WTC11 (cell line): Measurements from ENCODE around the gene AMOTL1. TPM values are rescaled to one million over a fixed set of nuclear protein-coding genes. Genes with fewer than 3 reads are reported as not detected.

Experiments
- ATAC-seq: fragments of 200-7000 bp; cut with Tn5 transposase; 2 replicates; pipeline ENCODE4 v1.10.0; 2021; ENCODE audit warnings: mild to moderate bottlenecking, moderate library complexity
- CTCF ChIA-PET: fragments of 300-600 bp; sonication (Branson Sonifier 250); formaldehyde crosslinking; loops from one replicate; lab custom pipeline; 2021; ENCODE audit warnings: antibody characterized with exemption; lab: Charles Lee
- POLR2A ChIA-PET: fragments of 350-600 bp; sonication (Branson Sonifier 250); formaldehyde crosslinking; loops from one replicate; lab custom pipeline; 2021; ENCODE audit warnings: antibody characterized with exemption; lab: Charles Lee
- DNase-seq: peaks from one replicate; pipeline ENCODE4 v3.0.0; 2021; ENCODE audit warnings: low spot score
- H3K27ac Mint-ChIP-seq: 2 replicates; pipeline ENCODE4 v1.8.0; 2021; ENCODE audit warnings: mixed read lengths
- H3K27me3 Mint-ChIP-seq: 2 replicates; pipeline ENCODE4 v1.8.0; 2021; ENCODE audit warnings: low read depth, mild to moderate bottlenecking, moderate library complexity, mixed read lengths
- H3K36me3 Mint-ChIP-seq: 2 replicates; pipeline ENCODE4 v1.8.0; 2021; ENCODE audit warnings: mixed read lengths
- H3K4me1 Mint-ChIP-seq: 2 replicates; pipeline ENCODE4 v1.8.0; 2022; ENCODE audit warnings: mixed read lengths
- H3K4me3 Mint-ChIP-seq: 2 replicates; pipeline ENCODE4 v1.8.0; 2021; ENCODE audit warnings: mild to moderate bottlenecking, moderate library complexity, mixed read lengths
- H3K9me3 Mint-ChIP-seq: 2 replicates; pipeline ENCODE4 v1.8.0; 2021; ENCODE audit warnings: mixed read lengths
- ATF3 ChIP-seq: sonication (generic); formaldehyde crosslinking; conservative IDR thresholded peaks from 2 replicates; pipeline ENCODE4 v1.8.1; 2022; ENCODE audit warnings: mild to moderate bottlenecking, missing genetic modification reagents
- CREB1 ChIP-seq: sonication (generic); formaldehyde crosslinking; IDR thresholded peaks from 2 replicates; pipeline ENCODE4 v1.8.0; 2023; ENCODE audit warnings: mild to moderate bottlenecking, missing genetic modification reagents
- ETV6 ChIP-seq: sonication (generic); formaldehyde crosslinking; IDR thresholded peaks from 2 replicates; pipeline ENCODE4 v1.8.1; 2022; ENCODE audit warnings: mild to moderate bottlenecking, missing genetic modification reagents
- FOXJ3 ChIP-seq: sonication (generic); formaldehyde crosslinking; IDR thresholded peaks from 2 replicates; pipeline ENCODE4 v1.9.0; 2021; ENCODE audit warnings: missing genetic modification reagents, mild to moderate bottlenecking, borderline replicate concordance
- GRHL2 ChIP-seq: fragments of 250-450 bp; sonication (Bioruptor Pico); IDR thresholded peaks from 2 replicates; pipeline ENCODE4 v1.8.0; 2022; ENCODE audit warnings: mild to moderate bottlenecking, moderate library complexity; ENCODE audit not compliant: insufficient replicate concordance, severe bottlenecking
- HMGXB4 ChIP-seq: sonication (generic); formaldehyde crosslinking; IDR thresholded peaks from 2 replicates; pipeline ENCODE4 v1.8.1; 2023; ENCODE audit warnings: mild to moderate bottlenecking, moderate library complexity, missing genetic modification reagents
- MXD4 ChIP-seq: fragments of 250-450 bp; sonication (Bioruptor Pico); IDR thresholded peaks from 2 replicates; pipeline ENCODE4 v1.8.0; 2021; ENCODE audit warnings: mild to moderate bottlenecking, moderate library complexity, borderline replicate concordance
- NFATC4 ChIP-seq: fragments of 250-450 bp; sonication (Bioruptor Pico); IDR thresholded peaks from 2 replicates; pipeline ENCODE4 v1.9.0; 2021; ENCODE audit warnings: mild to moderate bottlenecking
- NR1H2 ChIP-seq: sonication (generic); formaldehyde crosslinking; IDR thresholded peaks from 2 replicates; pipeline ENCODE4 v1.9.0; 2021; ENCODE audit warnings: mild to moderate bottlenecking, moderate library complexity, missing genetic modification reagents
- NR2C2 ChIP-seq: sonication (generic); formaldehyde crosslinking; IDR thresholded peaks from 2 replicates; pipeline ENCODE4 v1.8.0; 2022; ENCODE audit warnings: mild to moderate bottlenecking, missing genetic modification reagents
- PRRX2 ChIP-seq: fragments of 250-450 bp; sonication (Bioruptor Pico); IDR thresholded peaks from 2 replicates; pipeline ENCODE4 v1.8.0; 2021; ENCODE audit warnings: mild to moderate bottlenecking
- RELA ChIP-seq: sonication (generic); formaldehyde crosslinking; IDR thresholded peaks from 2 replicates; pipeline ENCODE4 v1.8.1; 2022; ENCODE audit warnings: missing genetic modification reagents, mild to moderate bottlenecking, borderline replicate concordance
- RORB ChIP-seq: fragments of 250-450 bp; sonication (Bioruptor Pico); IDR thresholded peaks from 2 replicates; pipeline ENCODE4 v1.9.0; 2021; ENCODE audit warnings: mild to moderate bottlenecking
- SMAD3 ChIP-seq: sonication (generic); formaldehyde crosslinking; IDR thresholded peaks from 2 replicates; pipeline ENCODE4 v1.8.0; 2022; ENCODE audit warnings: missing genetic modification reagents, mild to moderate bottlenecking, borderline replicate concordance
- TEAD1 ChIP-seq: sonication (generic); formaldehyde crosslinking; IDR thresholded peaks from 2 replicates; pipeline ENCODE4 v1.8.0; 2022; ENCODE audit warnings: mild to moderate bottlenecking, missing genetic modification reagents
- TP53 ChIP-seq: sonication (generic); formaldehyde crosslinking; IDR thresholded peaks from 2 replicates; pipeline ENCODE4 v1.8.1; 2023; ENCODE audit warnings: mild to moderate bottlenecking, missing genetic modification reagents
- ZNF138 ChIP-seq: sonication (generic); formaldehyde crosslinking; conservative IDR thresholded peaks from 2 replicates; pipeline ENCODE4 v1.8.1; 2022; ENCODE audit warnings: mild to moderate bottlenecking, moderate library complexity, missing genetic modification reagents
- ZNF416 ChIP-seq: fragments of 250-450 bp; sonication (Bioruptor Pico); IDR thresholded peaks from 2 replicates; pipeline ENCODE4 v1.9.0; 2021; ENCODE audit warnings: mild to moderate bottlenecking, inconsistent platforms
- ZNF423 ChIP-seq: fragments of 250-450 bp; sonication (Bioruptor Pico); IDR thresholded peaks from 2 replicates; pipeline ENCODE4 v2.1.2; 2022; ENCODE audit warnings: mild to moderate bottlenecking, moderate library complexity
- ZNF425 ChIP-seq: fragments of 250-450 bp; sonication (Bioruptor Pico); conservative IDR thresholded peaks from 2 replicates; pipeline ENCODE4 v1.9.0; 2021; ENCODE audit warnings: mild to moderate bottlenecking
- ZNF671 ChIP-seq: fragments of 250-450 bp; sonication (Bioruptor Pico); IDR thresholded peaks from 2 replicates; pipeline ENCODE4 v1.8.0; 2021; ENCODE audit warnings: mild to moderate bottlenecking
- ZSCAN18 ChIP-seq: fragments of 250-450 bp; sonication (Bioruptor Pico); IDR thresholded peaks from 2 replicates; pipeline ENCODE4 v2.1.2; 2022; ENCODE audit warnings: mild to moderate bottlenecking, moderate library complexity
- total RNA-seq: library from RNA; stranded (reverse); gene quantifications from 3 replicates; pipeline ENCODE4 v1.2.3, GENCODE V29; 2021

AMOTL1 gene
- total RNA-seq, 1 experiment from 2014 or later, result 39.8 TPM

- TF ChIP-seq ZSCAN18 (CRISPR knock-in tag), result no peak
- TF ChIP-seq MXD4 (CRISPR knock-in tag), result no peak
- no peak for TF ChIP-seq NFATC4
- TF ChIP-seq ZNF671 (CRISPR knock-in tag), result no peak
These were observed 20.2 kb downstream of the AMOTL1 start (continued) for GRCh38 chr11:94788396-94788795.

GRCh38 chr11:94790197-94790596 lies 22.0 kb downstream of the AMOTL1 start:
- no peaks in the 10 kb centered on the region for H3K27me3 Mint-ChIP-seq
- no peak overlapping the region for H3K27ac Mint-ChIP-seq
- H3K4me3 Mint-ChIP-seq, result no peak overlapping the region
- POLR2A ChIA-PET, result no interaction called here
- peaks cover 42% of the 10 kb centered on the region for H3K4me1 Mint-ChIP-seq
- TF ChIP-seq TEAD1 (CRISPR knock-in tag) (no peak), NR2C2 (CRISPR knock-in tag) (no peak), RELA (CRISPR knock-in tag) (no peak), ETV6 (CRISPR knock-in tag) (no peak), RORB (CRISPR knock-in tag) (no peak), ATF3 (CRISPR knock-in tag) (no peak)
- TF ChIP-seq, all 79 proteins: peak for 0
- DNase-seq (no peak), ATAC-seq (no peak)
- Mint-ChIP-seq H3K36me3 (peaks cover 5% of the 10 kb centered on the region; the same call in 1 of the 2 replicates), H3K9me3 (peaks cover 5% of the 10 kb centered on the region)
- CTCF ChIA-PET, result no interaction called here

GRCh38 chr11:94790661-94791180 lies 22.6 kb downstream of the AMOTL1 start:
- ChIA-PET CTCF (interaction anchor here (0.9 to 1.3 kb wide), 2 partner anchors 29 to 167 kb away, joined by 3 to 4 read pairs; no protein-coding TSS in a partner anchor), POLR2A (no interaction called here)
- Mint-ChIP-seq H3K36me3 (peaks cover 5% of the 10 kb centered on the region; the same call in 1 of the 2 replicates), H3K4me3 (no peak overlapping the region), H3K4me1 (peaks cover 37% of the 10 kb centered on the region), H3K27ac (no peak overlapping the region), H3K27me3 (no peaks in the 10 kb centered on the region), H3K9me3 (peaks cover 5% of the 10 kb centered on the region)
- no peak for TF ChIP-seq ZNF425 (CRISPR knock-in tag)
- no peak for TF ChIP-seq ZNF138 (CRISPR knock-in tag)
- no peak for TF ChIP-seq RELA (CRISPR knock-in tag)
- TF ChIP-seq PRRX2 (CRISPR knock-in tag), result no peak
- no peak for TF ChIP-seq NR1H2 (CRISPR knock-in tag)
- no peak for TF ChIP-seq GRHL2 (CRISPR knock-in tag)
- TF ChIP-seq HMGXB4 (CRISPR knock-in tag), result no peak
- TF ChIP-seq CREB1 (CRISPR knock-in tag), result no peak
- TF ChIP-seq ZNF423 (CRISPR knock-in tag), result no peak
- no peak for TF ChIP-seq TP53 (CRISPR knock-in tag)
- no peak for TF ChIP-seq ZNF416
- TF ChIP-seq FOXJ3, result no peak
- no peak for TF ChIP-seq SMAD3 (CRISPR knock-in tag)
- DNase-seq, result no peak
- no peak for ATAC-seq
